K562 (cell line): ENCODE results near the gene DCPS.

Experiments used
- CEBPB ChIP-seq: fragments of 450-650 bp; IDR thresholded peaks from 2 replicates; pipeline ENCODE4 v1.6.1; 2016; ENCODE audit warnings: missing genetic modification characterization, missing compliant biosample characterization
- EGR1 ChIP-seq: fragments of 450-650 bp; conservative IDR thresholded peaks from 2 replicates; pipeline ENCODE4 v1.6.1; 2017; ENCODE audit warnings: mild to moderate bottlenecking
- MEIS2 ChIP-seq: fragments of 450-650 bp; IDR thresholded peaks from 2 replicates; pipeline ENCODE4 v1.6.1; 2014; ENCODE audit warnings: mild to moderate bottlenecking; ENCODE audit not compliant: partially characterized antibody
- RAD21 ChIP-seq, 2 experiments: fragments of 250-450 bp in 1 of 2; fragments of 450-650 bp in 1 of 2; sonication (Bioruptor Pico) in 1 of 2; formaldehyde crosslinking in 1 of 2; IDR thresholded peaks in 1 of 2; conservative IDR thresholded peaks in 1 of 2; 2 replicates each; pipeline versions ENCODE4 v1.4.0 to v1.8.0; 2020 to 2022; ENCODE audit warnings: mild to moderate bottlenecking in 2 of 2, moderate library complexity in 1 of 2
- ZNF274 ChIP-seq: IDR thresholded peaks from 2 replicates; pipeline ENCODE4 v1.6.1; 2011; ENCODE audit warnings: low read depth, mild to moderate bottlenecking, low read length, moderate library complexity, borderline replicate concordance
- ZNF282 ChIP-seq: sonication (generic); formaldehyde crosslinking; IDR thresholded peaks from 2 replicates; pipeline ENCODE4 v1.8.1; 2023; ENCODE audit warnings: missing genetic modification reagents

- TF ChIP-seq MEIS2 (no peak), EGR1 (no peak), CEBPB (tag) (no peak), ZNF282 (CRISPR knock-in tag) (no peak), RAD21 (CRISPR knock-in tag; conservative IDR thresholded peaks at IDR 0.05 in 1 of 2, IDR thresholded peaks at IDR 0.05 in 1 of 2) (no peak), ZNF274 (no peak)
These were observed 89.3 kb downstream of the DCPS start for GRCh38 chr11:126393143-126393542.
